Measurements from ENCODE around the gene MEF2C. TPM values are rescaled to one million over a fixed set of nuclear protein-coding genes. Genes with fewer than 3 reads are reported as not detected.

MEF2C gene
- total RNA-seq, 1 donor from 2014 or later: 24.1 TPM

DNA sequence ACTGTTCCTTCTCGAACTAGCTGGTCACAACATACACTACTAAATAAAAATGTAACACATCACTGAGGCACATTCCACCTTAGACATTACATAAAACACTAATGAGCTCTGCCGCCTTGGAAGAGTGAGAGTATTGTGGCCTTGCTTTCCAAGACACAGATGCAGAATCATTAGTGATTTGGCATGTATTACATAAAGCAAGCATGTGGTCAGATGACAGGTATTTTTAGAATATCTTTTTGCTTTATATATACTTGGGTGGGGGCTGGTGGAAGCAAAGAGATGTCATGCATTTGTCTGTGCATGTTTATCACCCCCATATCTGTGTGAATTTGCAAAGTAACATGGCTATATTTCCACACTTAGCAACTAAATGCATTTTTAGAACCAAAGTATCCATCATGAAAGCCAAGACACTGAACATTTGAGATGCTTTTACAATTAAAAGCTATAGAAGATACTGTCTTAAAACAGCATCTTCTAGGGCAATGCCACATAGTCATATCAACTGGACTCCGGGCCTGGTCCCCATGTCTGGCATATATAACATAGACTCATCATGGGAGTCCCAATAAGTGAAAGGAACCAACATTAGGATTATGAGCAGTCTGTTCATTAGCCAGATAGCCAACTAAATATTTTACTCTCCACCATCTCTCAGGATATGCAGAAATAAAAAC is 213.5 kb downstream of the MEF2C start:
- Mint-ChIP-seq H3K4me3 (ENCODE audit: unreplicated experiment) (peak overlapping the region; percentile 58), H3K4me1 (ENCODE audit: low read depth, unreplicated experiment) (peaks cover 52% of the 10 kb centered on the region), H3K27me3 (ENCODE audit: unreplicated experiment) (peaks cover 14% of the 10 kb centered on the region), H3K27ac (ENCODE audit: unreplicated experiment) (peak overlapping the region; percentile 59), H3K36me3 (ENCODE audit: unreplicated experiment) (no peaks in the 10 kb centered on the region), H3K9me3 (ENCODE audit: unreplicated experiment) (peaks cover 36% of the 10 kb centered on the region)
- DNase-seq: no peak
- TF ChIP-seq, protein P1, sequence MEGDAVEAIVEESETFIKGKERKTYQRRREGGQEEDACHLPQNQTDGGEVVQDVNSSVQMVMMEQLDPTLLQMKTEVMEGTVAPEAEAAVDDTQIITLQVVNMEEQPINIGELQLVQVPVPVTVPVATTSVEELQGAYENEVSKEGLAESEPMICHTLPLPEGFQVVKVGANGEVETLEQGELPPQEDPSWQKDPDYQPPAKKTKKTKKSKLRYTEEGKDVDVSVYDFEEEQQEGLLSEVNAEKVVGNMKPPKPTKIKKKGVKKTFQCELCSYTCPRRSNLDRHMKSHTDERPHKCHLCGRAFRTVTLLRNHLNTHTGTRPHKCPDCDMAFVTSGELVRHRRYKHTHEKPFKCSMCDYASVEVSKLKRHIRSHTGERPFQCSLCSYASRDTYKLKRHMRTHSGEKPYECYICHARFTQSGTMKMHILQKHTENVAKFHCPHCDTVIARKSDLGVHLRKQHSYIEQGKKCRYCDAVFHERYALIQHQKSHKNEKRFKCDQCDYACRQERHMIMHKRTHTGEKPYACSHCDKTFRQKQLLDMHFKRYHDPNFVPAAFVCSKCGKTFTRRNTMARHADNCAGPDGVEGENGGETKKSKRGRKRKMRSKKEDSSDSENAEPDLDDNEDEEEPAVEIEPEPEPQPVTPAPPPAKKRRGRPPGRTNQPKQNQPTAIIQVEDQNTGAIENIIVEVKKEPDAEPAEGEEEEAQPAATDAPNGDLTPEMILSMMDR (IDR thresholded peaks at IDR 0.05; ENCODE audit: partially characterized antibody, unreplicated experiment): no peak

DNA sequence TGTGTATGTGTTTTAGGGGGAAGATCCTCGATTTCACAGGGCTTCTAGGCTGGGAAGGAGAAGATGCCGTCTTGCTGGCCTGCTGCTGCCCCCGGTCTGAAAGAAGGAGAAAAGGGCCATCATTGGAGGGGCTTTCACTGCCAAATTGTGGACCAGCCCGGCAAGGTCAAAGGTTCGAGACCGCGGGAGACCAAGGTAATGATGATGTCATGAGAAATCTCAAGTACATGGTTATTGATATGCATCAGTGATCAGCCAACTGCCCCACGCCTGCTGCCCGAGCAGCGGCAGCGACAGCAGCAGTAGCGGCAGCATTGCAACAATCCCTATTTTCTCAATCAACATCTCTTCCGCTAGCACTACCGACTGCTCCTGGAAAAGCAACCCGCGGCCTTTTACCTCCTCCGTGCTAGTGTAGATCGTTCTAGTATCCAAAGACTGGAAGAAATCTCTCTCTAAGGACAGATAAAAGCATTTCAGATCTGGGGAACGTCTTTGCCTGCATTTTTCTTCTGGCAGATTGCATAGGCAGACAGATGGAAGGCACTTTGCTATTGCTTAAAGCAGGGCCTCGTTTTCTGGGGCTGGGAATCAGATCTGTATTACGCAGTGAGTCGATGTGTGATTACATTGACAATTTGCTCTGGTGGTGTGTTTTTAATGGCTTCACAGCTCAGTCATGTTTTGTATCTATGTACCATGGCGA is 215.3 kb downstream of the MEF2C start:
- peaks cover 28% of the 10 kb centered on the region for H3K9me3 Mint-ChIP-seq (ENCODE audit: unreplicated experiment)
- DNase-seq: peak; percentile 74
- H3K36me3 Mint-ChIP-seq (ENCODE audit: unreplicated experiment): no peaks in the 10 kb centered on the region
- TF ChIP-seq, protein P1 (IDR thresholded peaks at IDR 0.05; ENCODE audit: partially characterized antibody, unreplicated experiment): no peak
- peak overlapping the region; percentile 89 for H3K4me3 Mint-ChIP-seq (ENCODE audit: unreplicated experiment)
- peaks cover 10% of the 10 kb centered on the region for H3K27me3 Mint-ChIP-seq (ENCODE audit: unreplicated experiment)
- peaks cover 62% of the 10 kb centered on the region for H3K4me1 Mint-ChIP-seq (ENCODE audit: low read depth, unreplicated experiment)
- H3K27ac Mint-ChIP-seq (ENCODE audit: unreplicated experiment): peak overlapping the region; percentile 100
